Hepatic stellate cell (primary cell): ENCODE data around the gene AVPR2.

ENCODE experiments used
- DNase-seq: peaks from one replicate; pipeline ENCODE4 v3.0.0; 2011; ENCODE audit warnings: low spot score

AVPR2 gene

GRCh38 chrX:153952373-153953026 lies 48.0 kb downstream of the AVPR2 start:
- DNase-seq: no peak

- DNase-seq: peak; percentile 93
Observed at GRCh38 chrX:153953342-153953830, 48.9 kb downstream of the AVPR2 start.

GRCh38 chrX:153953892-153954557 lies 49.6 kb downstream of the AVPR2 start:
- DNase-seq: no peak

GRCh38 chrX:153954558-153955227 lies 50.2 kb downstream of the AVPR2 start:
- no peak for DNase-seq

- no peak for DNase-seq
Observed at GRCh38 chrX:153955228-153955732, 50.8 kb downstream of the AVPR2 start.

- DNase-seq: no peak
Observed at GRCh38 chrX:153956044-153956907, 51.8 kb downstream of the AVPR2 start.
